Measurements from ENCODE around the gene RUSF1. TPM values are rescaled to one million over a fixed set of nuclear protein-coding genes. Genes with fewer than 3 reads are reported as not detected.
A peak's percentile ranks its signal among the peaks of the same experiment; 100 is the strongest.

The RUSF1 gene
- total and polyA plus RNA-seq, 9 of the 15 experiments (the other 6 are each of a cell fraction or from before 2014, with no cell fraction given), result 0.80 to 52.8 (median 27.6) TPM

GRCh38 chr16:31453255-31454204 is 54.7 kb downstream of the RUSF1 start (continued):
- TF ChIP-seq SRSF9 (IDR thresholded peaks at IDR 0.05; ENCODE audit: borderline replicate concordance, low read depth, low read length) (no peak), HMG20A (CRISPR knock-in tag; conservative IDR thresholded peaks at IDR 0.05) (no peak), HDAC8 (tag; IDR thresholded peaks at IDR 0.05) (no peak; the same call in 1 of the 2 replicates)

GRCh38 chr16:31452631-31453106 is 55.5 kb downstream of the RUSF1 start:
- intact Hi-C loops (cut with micrococcal nuclease), result loop anchor here (2.0 to 10.0 kb wide), 4 partner anchors 50 to 498 kb away; partner anchors contain the start of gene SETD1A
- ATAC-seq (peak; percentile 49), FAIRE-seq (peak; percentile 70), DNase-seq (ENCODE audit: extremely low read depth in 1 of 4, low spot score in 3 of 4) (peak; percentile 37 to 72 (median 56))
- ChIA-PET CTCF (ENCODE audit: low intra/inter-chr PET ratio) (interaction anchor here (0.7 kb wide), 1 partner anchor 245 kb away, joined by 3 read pairs; no protein-coding TSS in a partner anchor), POLR2A (interaction anchor here (0.6 to 1.5 kb wide), 6 partner anchors 10 to 302 kb away, joined by 3 to 7 read pairs (median 4); partner anchors contain the start of genes FUS and ZNF843)
- Histone ChIP-seq H2AFZ (ENCODE audit: low read depth, low read length) (peak overlapping the region; percentile 28; the same call in 1 of the 2 replicates), H3K79me2 (ENCODE audit: control insufficient read depth, insufficient read depth, low read length) (peaks cover 36% of the 10 kb centered on the region), H3K36me3 (ENCODE audit: control insufficient read depth, insufficient read depth, low read length) (peaks cover 19% of the 10 kb centered on the region; the same call in 1 of the 3 replicates), H3K4me3 (no peak overlapping the region), H3K27ac (ENCODE audit: extremely low read depth, low read depth, low read length) (peak overlapping the region; percentile 71; the same call in 2 of the 3 replicates), H3K4me1 (replicated peaks in 1 of 2; ENCODE audit: control insufficient read depth in 2 of 2, insufficient read depth in 2 of 2, low read length in 2 of 2) (peaks cover 53 to 57% of the 10 kb centered on the region in 2 experiments), H3K9me3 (replicated peaks; ENCODE audit: control insufficient read depth, insufficient read depth, low read depth, low read length) (no peaks in the 10 kb centered on the region), H3K27me3 (ENCODE audit: control insufficient read depth in 2 of 2, insufficient read depth in 2 of 2, low read length in 2 of 2) (no peaks in the 10 kb centered on the region), H3K9me1 (ENCODE audit: control insufficient read depth, insufficient read depth, low read length) (no peaks in the 10 kb centered on the region), H3K4me2 (ENCODE audit: insufficient read depth, low read length) (peak overlapping the region; percentile 51), H3K9ac (ENCODE audit: insufficient read depth in 1 of 2, low read depth in 2 of 2, low read length in 2 of 2) (peak overlapping the region; percentile 18 to 44; a peak in 2 of 4 replicates), H4K20me1 (replicated peaks; ENCODE audit: control insufficient read depth, insufficient read depth, low read length) (no peaks in the 10 kb centered on the region; the same call in 1 of the 2 replicates)
- in situ Hi-C loops (cut with MboI), result loop anchor here (10.0 kb wide), 1 partner anchor 242 kb away; no protein-coding TSS in a partner anchor
- 0% methylated on average over 3 of the region's 3 CpGs for WGBS (ENCODE audit: insufficient coverage, low coverage, missing lambda C conversion rate)
- BruUV-seq (replicated peaks), result no TSS peak
- no peak for TF ChIP-seq YBX1 (IDR thresholded peaks at IDR 0.05)
- TF ChIP-seq NFYB (IDR thresholded peaks at IDR 0.05; ENCODE audit: extremely low read depth, insufficient read length), result no peak
- TF ChIP-seq SRSF9 (IDR thresholded peaks at IDR 0.05; ENCODE audit: borderline replicate concordance, low read depth, low read length), result no peak
- 0 out of 2 replicates have a peak, but pooled peaks have one; percentile 22 for TF ChIP-seq ZNF384 (IDR thresholded peaks at IDR 0.05; ENCODE audit: low read depth, low read length)
- no peak for TF ChIP-seq CGGBP1 (CRISPR knock-in tag; IDR thresholded peaks at IDR 0.05)
- no peak for TF ChIP-seq SUPT5H (IDR thresholded peaks at IDR 0.05)
- no peak for TF ChIP-seq BRCA1 (IDR thresholded peaks at IDR 0.05)
- no peak for TF ChIP-seq BRCA1 (CRISPR knock-in tag; IDR thresholded peaks at IDR 0.05)
- no peak for TF ChIP-seq ZNF408 (CRISPR knock-in tag; IDR thresholded peaks at IDR 0.05; ENCODE audit: low read depth)
- peak; percentile 69 for TF ChIP-seq ZNF316 (IDR thresholded peaks at IDR 0.05)
- TF ChIP-seq HMBOX1 (IDR thresholded peaks at IDR 0.05), result no peak
- no peak for TF ChIP-seq SAP30 (IDR thresholded peaks at IDR 0.05; ENCODE audit: borderline replicate concordance, insufficient read depth, low read depth, low read length, poor library complexity, severe bottlenecking)

All from K562 (cell line).